HG03108 (cell line): ENCODE results near the gene B4GALT7.
A peak's percentile ranks its signal among the peaks of the same experiment; 100 is the strongest.
"Not testable (repeated sequence)": the region's sequence is repeated elsewhere in the genome, so short reads cannot be mapped to it uniquely, and the experiment has no call there.

Experiments used
- ATAC-seq: cut with Tn5 transposase; IDR thresholded peaks from one replicate; pipeline ENCODE4 v1.9.1; 2021; ENCODE audit warnings: moderate library complexity; ENCODE audit not compliant: unreplicated experiment

B4GALT7 gene, protein sequence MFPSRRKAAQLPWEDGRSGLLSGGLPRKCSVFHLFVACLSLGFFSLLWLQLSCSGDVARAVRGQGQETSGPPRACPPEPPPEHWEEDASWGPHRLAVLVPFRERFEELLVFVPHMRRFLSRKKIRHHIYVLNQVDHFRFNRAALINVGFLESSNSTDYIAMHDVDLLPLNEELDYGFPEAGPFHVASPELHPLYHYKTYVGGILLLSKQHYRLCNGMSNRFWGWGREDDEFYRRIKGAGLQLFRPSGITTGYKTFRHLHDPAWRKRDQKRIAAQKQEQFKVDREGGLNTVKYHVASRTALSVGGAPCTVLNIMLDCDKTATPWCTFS

DNA sequence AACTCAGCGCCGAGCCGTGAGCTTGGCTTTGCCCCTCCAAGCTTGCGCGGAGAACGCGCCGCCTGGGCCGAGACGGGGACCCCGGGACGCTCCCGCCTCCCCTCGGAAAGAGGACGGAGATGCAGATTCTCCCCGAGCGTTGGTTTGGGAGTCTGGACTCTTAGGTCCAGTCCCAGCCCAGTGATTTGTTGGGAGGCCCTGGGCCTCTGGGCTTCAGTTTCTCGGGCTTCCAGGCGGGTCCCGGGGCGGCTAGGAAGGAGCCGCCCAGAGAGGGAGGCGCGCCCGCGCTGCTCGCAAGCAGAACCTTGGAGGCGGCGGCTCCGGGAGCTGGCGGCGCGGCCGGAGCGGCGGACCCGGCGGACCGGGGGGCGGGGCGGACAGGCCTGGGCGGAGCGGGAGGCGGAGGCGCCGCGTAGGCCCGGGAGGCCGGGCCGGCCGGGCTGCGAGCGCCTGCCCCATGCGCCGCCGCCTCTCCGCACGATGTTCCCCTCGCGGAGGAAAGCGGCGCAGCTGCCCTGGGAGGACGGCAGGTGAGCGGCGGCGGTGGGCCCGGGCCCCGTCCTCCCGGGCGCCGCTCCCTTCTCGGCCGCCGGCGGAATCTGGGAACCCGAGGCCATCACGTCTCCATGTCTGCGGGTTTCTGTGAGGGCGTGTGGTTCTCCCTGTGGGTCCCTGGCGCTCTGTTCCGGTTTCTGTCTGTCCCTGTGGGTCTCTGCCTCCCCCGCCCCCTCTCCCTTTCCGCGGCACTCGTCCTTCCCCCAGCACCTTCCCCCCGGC, at the start of gene B4GALT7:
B4GALT7 (plus strand) TSS at position 402 of the 777 bp plus-strand sequence; CDS start at position 481, 79 bp downstream.
- ATAC-seq: peak; percentile 87

DNA sequence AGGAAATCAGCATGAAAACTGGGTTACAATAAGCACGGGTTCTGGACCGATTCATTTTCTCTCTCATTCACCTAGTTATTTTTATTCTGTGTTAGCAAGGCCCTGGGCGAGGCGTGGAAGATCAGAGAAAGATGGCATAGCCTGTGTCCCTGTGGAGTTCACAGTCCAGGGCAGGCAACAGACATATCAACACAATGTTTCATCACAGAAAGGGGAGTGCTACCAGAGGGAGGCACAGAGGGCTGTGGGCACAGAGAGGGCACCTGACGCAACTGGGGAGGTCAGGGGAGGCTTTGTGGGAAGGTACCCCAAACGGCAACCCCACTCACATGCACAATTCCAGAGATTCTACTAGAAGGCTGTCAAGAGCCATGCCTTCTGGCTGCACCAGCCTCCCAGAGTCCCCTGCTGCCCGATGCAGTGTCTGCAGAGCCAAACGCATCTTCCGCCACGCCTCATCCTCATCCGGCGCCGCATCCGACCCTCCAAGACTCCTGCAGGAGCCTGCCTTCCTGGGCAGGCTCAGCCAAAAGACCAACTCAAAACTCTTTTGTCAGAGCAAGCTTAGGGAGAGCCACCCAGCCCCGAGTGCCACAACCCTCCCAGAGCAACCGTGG, 47.0 kb upstream of the B4GALT7 start:
- no peak for ATAC-seq

GRCh38 chr5:177553671-177554429, 46.1 kb upstream of the B4GALT7 start:
- ATAC-seq: peak; percentile 31

- peak; percentile 89 for ATAC-seq
Measured at GRCh38 chr5:177554474-177555111, 45.3 kb upstream of the B4GALT7 start, which contains the start of gene FAM193B. Gene FAM193B (minus strand): TSS chr5:177554563. CDS start chr5:177554458, 105 bp downstream.

DNA sequence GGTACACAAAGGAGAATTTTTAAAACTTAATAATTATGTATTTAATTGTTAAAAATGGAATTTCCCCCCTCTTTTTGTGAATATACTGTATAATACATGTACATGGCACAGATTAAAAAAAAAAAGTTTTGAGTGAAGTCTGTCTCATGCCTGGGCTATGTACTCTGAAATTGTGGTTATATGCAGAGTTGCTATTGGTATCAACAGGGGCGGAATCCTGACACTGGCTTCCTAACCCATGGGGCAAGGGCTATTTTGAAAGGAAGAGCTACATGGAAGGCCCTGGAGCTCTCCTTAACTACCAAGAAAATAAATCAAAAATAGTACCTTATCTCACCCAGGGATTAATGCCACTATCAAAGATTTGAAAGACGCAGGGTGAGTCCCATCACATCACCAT, 44.7 kb upstream of the B4GALT7 start:
- ATAC-seq: no peak

GRCh38 chr5:177555665-177556064, 44.3 kb upstream of the B4GALT7 start:
- ATAC-seq: no peak

DNA sequence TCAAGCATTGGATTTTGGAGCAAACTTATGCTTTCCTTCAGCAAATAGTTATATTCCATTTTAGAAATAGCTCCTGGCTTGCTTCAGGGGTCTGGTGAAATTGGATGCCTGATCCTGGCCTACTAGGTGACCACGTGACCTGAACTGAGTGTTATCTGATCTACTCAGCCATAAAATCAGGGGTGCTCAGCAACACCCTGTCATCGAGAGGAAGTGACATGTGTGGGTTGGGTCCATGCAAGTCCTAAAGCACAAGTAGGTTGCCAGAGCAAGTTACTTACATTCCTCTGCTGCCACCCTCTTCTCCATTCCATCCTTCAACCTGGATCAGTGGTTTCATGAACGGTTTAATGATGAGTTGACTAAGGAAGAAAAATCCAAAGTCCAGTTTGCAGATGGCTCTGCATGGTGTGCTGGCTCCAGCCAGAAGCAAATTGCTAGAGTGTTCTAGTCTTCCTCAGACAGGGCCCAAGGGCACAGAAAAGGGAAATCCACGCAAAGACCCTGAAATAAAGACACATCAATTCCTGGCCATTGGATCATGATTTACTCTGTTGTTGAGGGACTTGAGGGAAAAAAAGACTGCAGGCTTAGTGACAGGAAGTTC, 42.8 kb upstream of the B4GALT7 start:
- ATAC-seq: no peak

- no peak for ATAC-seq
Measured at GRCh38 chr5:177557796-177558195, 42.1 kb upstream of the B4GALT7 start.

DNA sequence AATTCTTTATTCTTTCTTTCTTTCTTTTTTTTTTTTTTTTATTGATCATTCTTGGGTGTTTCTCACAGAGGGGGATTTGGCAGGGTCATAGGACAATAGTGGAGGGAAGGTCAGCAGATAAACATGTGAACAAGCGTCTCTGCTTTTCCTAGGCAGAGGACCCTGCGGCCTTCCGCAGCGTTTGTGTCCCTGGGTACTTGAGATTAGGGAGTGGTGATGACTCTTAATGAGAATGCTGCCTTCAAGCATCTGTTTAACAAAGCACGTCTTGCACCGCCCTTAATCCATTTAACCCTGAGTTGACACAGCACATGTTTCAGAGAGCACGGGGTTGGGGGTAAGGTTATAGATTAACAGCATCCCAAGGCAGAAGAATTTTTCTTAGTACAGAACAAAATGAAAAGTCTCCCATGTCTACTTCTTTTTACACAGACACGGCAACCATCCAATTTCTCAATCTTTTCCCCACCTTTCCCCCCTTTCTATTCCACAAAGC, 40.4 kb upstream of the B4GALT7 start:
- not testable (repeated sequence) for ATAC-seq

DNA sequence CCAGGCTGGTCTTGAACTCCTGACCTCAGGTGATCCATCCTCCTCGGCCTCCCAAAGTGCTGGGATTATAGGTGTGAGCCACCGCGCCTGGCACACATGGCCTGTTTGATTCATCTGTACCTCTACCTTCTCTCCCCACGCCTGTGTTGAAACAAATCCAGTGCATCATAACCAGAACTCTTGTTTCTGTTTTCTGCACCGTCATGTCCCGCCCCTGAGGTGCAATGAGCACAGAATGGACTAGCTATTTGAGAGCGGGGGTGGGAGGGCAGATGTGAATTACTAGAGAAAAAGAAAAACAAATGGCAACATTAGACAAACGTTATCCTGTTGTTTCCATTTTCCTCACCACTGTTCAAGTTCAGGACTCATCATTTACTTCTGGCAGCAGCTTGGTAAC, 34.9 kb upstream of the B4GALT7 start:
- no peak for ATAC-seq

- no peak for ATAC-seq
Measured at GRCh38 chr5:177568326-177568725, 31.6 kb upstream of the B4GALT7 start.

DNA sequence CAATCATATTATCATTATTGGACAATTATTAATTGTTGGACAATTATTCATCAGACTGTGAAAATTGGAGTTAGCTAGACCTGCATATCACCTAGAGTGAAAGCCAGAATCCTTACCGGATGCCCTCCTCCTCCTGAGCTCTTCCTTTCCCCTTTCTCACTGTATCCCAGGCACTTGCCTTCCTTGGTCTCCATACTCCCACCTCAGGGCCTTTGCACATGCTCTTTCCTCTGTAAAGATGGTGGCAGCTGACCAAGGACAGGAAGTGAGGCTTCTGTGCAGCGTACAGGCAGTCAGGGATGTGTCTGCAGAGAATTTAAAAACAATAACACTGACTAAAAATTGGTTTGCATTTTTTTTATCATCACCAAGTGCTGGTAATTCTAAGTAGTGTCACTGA, 30.0 kb upstream of the B4GALT7 start:
- no peak for ATAC-seq

DNA sequence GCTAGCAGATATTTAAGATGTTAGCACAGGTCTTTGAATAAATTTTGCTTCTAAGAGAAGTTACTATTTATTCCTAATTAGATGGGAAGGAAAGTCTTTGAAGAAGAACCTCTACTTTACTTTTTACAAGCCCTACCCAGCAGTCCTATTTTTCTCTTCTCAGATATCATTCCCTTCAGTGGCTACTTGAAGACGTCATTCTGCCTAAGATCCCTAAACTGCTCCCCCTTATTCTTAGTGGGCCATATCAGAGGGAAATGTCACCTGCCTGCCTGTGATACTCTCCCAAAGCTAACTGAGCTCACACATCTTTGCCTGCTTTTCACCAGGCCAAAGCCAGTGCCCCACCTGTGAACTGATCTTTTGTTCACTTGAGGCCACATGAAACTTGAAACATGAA, 24.4 kb upstream of the B4GALT7 start:
- no peak for ATAC-seq

GRCh38 chr5:177576169-177576568, 23.8 kb upstream of the B4GALT7 start:
- ATAC-seq: no peak

- ATAC-seq: no peak
Measured at GRCh38 chr5:177578316-177578715, 21.6 kb upstream of the B4GALT7 start.

GRCh38 chr5:177588413-177588909, 11.5 kb upstream of the B4GALT7 start:
- no peak for ATAC-seq

GRCh38 chr5:177590406-177590805, 9.5 kb upstream of the B4GALT7 start:
- no peak for ATAC-seq

DNA sequence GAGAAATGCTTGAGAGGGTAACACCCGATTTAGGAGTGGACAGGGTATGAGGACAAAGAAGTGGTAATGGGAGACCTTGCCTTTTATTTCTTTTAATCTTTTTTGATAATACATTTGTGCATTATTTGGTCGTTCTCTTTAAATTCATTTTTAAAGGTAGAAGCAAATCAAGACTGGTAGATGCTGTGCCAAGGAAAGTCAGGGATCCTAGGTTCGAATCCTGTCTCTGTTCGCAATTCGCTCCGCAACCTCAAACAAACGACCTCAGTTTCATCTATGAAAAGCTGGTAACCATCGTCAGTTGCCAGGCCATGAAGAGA, 8.3 kb upstream of the B4GALT7 start:
- no peak for ATAC-seq

GRCh38 chr5:177592010-177592834, 7.7 kb upstream of the B4GALT7 start, which contains the start of gene TMED9:
Gene TMED9 (plus strand): TSS chr5:177592203. CDS start chr5:177592215, 12 bp downstream.
- peak; percentile 93 for ATAC-seq
